ENCODE results near the gene ZRANB3. TPM values are rescaled to one million over a fixed set of nuclear protein-coding genes. Genes with fewer than 3 reads are reported as not detected.

ZRANB3 gene
- total and polyA plus RNA-seq, 2 of the 13 experiments (the other 11 are each of a cell fraction or from before 2014, with no cell fraction given) = 5.8 to 25.2 TPM

GRCh38 chr2:135093193-135093592 is 437.8 kb downstream of the ZRANB3 start:
- in situ Hi-C loops (cut with HindIII; ENCODE audit: extremely low pct_ligation_motif_present, low pct_unique_long_range_greater_than_20kb) (no loop called here), intact Hi-C loops (cut with micrococcal nuclease; ENCODE audit: unreplicated experiment) (loop anchor here (5.0 kb wide), 1 partner anchor 41 kb away; the partner anchor contains the start of gene RAB3GAP1)
- H3K27me3 ChIP-seq (ENCODE audit: control insufficient read depth in 1 of 2, insufficient read depth in 2 of 2, low read length in 2 of 2) = no peaks in the 10 kb centered on the region
- H3K27ac ChIP-seq (ENCODE audit: extremely low read length, insufficient read depth, low read length) = peak overlapping the region; percentile 43
- H3K4me1 ChIP-seq (ENCODE audit: insufficient read depth, low read length) = peaks cover 45% of the 10 kb centered on the region
- ATAC-seq (no peak), DNase-seq (ENCODE audit: low spot score) (no peak), FAIRE-seq (no peak)
- no peak overlapping the region for H3K9ac ChIP-seq (ENCODE audit: insufficient read depth, low read depth, low read length)
- ChIA-PET POLR2A (no interaction called here), CTCF (ENCODE audit: low intra/inter-chr PET ratio, low total read pairs) (no interaction called here)
- H3K9me3 ChIP-seq (ENCODE audit: low read length) = no peaks in the 10 kb centered on the region
- H3K79me2 ChIP-seq (ENCODE audit: insufficient read depth, low read length) = peaks cover 7% of the 10 kb centered on the region
- H3K4me3 ChIP-seq (replicated peaks in 1 of 3; ENCODE audit: insufficient read depth in 1 of 3, low read depth in 2 of 3, low read length in 3 of 3) = no peak overlapping the region
- no TSS peak for BruUV-seq (replicated peaks)
- no peak overlapping the region for H2AFZ ChIP-seq (ENCODE audit: low read length)
- H3K4me2 ChIP-seq (ENCODE audit: low read depth, low read length) = no peak overlapping the region
- no peaks in the 10 kb centered on the region for H4K20me1 ChIP-seq (ENCODE audit: insufficient read depth, low read length)
- peaks cover 2 to 29% of the 10 kb centered on the region in 2 experiments; a peak in 4 of 5 replicates for H3K36me3 ChIP-seq (replicated peaks in 1 of 2; ENCODE audit: control insufficient read depth in 1 of 2, insufficient read depth in 2 of 2, low read length in 2 of 2)
- TF ChIP-seq ZNF431 (CRISPR knock-in tag; IDR thresholded peaks at IDR 0.05; ENCODE audit: borderline replicate concordance, low read depth) (no peak), MZF1 (CRISPR knock-in tag; IDR thresholded peaks at IDR 0.05; ENCODE audit: borderline replicate concordance) (no peak), PAF1 (CRISPR knock-in tag; IDR thresholded peaks at IDR 0.05) (no peak), GATAD1 (CRISPR knock-in tag; IDR thresholded peaks at IDR 0.05) (no peak), SIX1 (CRISPR knock-in tag; IDR thresholded peaks at IDR 0.05; ENCODE audit: borderline replicate concordance) (no peak), ZNF33B (CRISPR knock-in tag; IDR thresholded peaks at IDR 0.05) (no peak), DBP (CRISPR knock-in tag; IDR thresholded peaks at IDR 0.05; ENCODE audit: not compliant biosample characterization) (no peak), PLRG1 (conservative IDR thresholded peaks at IDR 0.05) (no peak), SRF (IDR thresholded peaks at IDR 0.05; ENCODE audit: low read depth, low read length) (no peak), MAF1 (CRISPR knock-in tag; IDR thresholded peaks at IDR 0.05; ENCODE audit: borderline replicate concordance) (no peak), MXD1 (CRISPR knock-in tag; IDR thresholded peaks at IDR 0.05) (no peak), SPEN (CRISPR knock-in tag; IDR thresholded peaks at IDR 0.05; ENCODE audit: low read depth) (no peak), PAWR (CRISPR knock-in tag; IDR thresholded peaks at IDR 0.05; ENCODE audit: borderline replicate concordance) (no peak), CAMTA2 (CRISPR knock-in tag; IDR thresholded peaks at IDR 0.05; ENCODE audit: borderline replicate concordance) (no peak), ONECUT2 (CRISPR knock-in tag; IDR thresholded peaks at IDR 0.05) (no peak)
- TF ChIP-seq, protein P1, sequence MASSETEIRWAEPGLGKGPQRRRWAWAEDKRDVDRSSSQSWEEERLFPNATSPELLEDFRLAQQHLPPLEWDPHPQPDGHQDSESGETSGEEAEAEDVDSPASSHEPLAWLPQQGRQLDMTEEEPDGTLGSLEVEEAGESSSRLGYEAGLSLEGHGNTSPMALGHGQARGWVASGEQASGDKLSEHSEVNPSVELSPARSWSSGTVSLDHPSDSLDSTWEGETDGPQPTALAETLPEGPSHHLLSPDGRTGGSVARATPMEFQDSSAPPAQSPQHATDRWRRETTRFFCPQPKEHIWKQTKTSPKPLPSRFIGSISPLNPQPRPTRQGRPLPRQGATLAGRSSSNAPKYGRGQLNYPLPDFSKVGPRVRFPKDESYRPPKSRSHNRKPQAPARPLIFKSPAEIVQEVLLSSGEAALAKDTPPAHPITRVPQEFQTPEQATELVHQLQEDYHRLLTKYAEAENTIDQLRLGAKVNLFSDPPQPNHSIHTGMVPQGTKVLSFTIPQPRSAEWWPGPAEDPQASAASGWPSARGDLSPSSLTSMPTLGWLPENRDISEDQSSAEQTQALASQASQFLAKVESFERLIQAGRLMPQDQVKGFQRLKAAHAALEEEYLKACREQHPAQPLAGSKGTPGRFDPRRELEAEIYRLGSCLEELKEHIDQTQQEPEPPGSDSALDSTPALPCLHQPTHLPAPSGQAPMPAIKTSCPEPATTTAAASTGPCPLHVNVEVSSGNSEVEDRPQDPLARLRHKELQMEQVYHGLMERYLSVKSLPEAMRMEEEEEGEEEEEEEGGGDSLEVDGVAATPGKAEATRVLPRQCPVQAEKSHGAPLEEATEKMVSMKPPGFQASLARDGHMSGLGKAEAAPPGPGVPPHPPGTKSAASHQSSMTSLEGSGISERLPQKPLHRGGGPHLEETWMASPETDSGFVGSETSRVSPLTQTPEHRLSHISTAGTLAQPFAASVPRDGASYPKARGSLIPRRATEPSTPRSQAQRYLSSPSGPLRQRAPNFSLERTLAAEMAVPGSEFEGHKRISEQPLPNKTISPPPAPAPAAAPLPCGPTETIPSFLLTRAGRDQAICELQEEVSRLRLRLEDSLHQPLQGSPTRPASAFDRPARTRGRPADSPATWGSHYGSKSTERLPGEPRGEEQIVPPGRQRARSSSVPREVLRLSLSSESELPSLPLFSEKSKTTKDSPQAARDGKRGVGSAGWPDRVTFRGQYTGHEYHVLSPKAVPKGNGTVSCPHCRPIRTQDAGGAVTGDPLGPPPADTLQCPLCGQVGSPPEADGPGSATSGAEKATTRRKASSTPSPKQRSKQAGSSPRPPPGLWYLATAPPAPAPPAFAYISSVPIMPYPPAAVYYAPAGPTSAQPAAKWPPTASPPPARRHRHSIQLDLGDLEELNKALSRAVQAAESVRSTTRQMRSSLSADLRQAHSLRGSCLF (CRISPR knock-in tag; IDR thresholded peaks at IDR 0.05; ENCODE audit: borderline replicate concordance) = no peak
- TF ChIP-seq, protein P2, sequence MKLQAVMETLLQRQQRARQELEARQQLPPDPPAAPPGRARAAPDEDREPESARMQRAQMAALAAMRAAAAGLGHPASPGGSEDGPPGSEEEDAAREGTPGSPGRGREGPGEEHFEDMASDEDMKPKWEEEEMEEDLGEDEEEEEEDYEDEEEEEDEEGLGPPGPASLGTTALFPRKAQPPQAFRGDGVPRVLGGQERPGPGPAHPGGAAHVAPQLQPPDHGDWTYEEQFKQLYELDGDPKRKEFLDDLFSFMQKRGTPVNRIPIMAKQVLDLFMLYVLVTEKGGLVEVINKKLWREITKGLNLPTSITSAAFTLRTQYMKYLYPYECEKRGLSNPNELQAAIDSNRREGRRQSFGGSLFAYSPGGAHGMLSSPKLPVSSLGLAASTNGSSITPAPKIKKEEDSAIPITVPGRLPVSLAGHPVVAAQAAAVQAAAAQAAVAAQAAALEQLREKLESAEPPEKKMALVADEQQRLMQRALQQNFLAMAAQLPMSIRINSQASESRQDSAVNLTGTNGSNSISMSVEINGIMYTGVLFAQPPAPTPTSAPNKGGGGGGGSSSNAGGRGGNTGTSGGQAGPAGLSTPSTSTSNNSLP (IDR thresholded peaks at IDR 0.05; ENCODE audit: low read depth, low read length) = no peak

Data from HepG2 (cell line).